ENCODE results near the gene GPR78.
"Not testable (repeated sequence)": the region's sequence is repeated elsewhere in the genome, so short reads cannot be mapped to it uniquely, and the experiment has no call there.

GPR78 gene

GRCh38 chr4:8618421-8618820, 38.2 kb downstream of the GPR78 start:
- no peak for DNase-seq

- no peak for DNase-seq
Observed at GRCh38 chr4:8618961-8619720, 38.9 kb downstream of the GPR78 start.

GRCh38 chr4:8621135-8621534, 40.9 kb downstream of the GPR78 start:
- not testable (repeated sequence) for DNase-seq

- DNase-seq = not testable (repeated sequence)
Observed at GRCh38 chr4:8624601-8625272, 44.5 kb downstream of the GPR78 start.

GRCh38 chr4:8630240-8630905, 50.2 kb downstream of the GPR78 start:
- not testable (repeated sequence) for DNase-seq

GRCh38 chr4:8631896-8632295, 51.7 kb downstream of the GPR78 start:
- not testable (repeated sequence) for DNase-seq

GRCh38 chr4:8634773-8635172, 54.6 kb downstream of the GPR78 start:
- not testable (repeated sequence) for DNase-seq

GRCh38 chr4:8635897-8636554, 55.8 kb downstream of the GPR78 start:
- DNase-seq = not testable (repeated sequence)
